ENCODE measurements around the gene MAP1B. TPM values are rescaled to one million over a fixed set of nuclear protein-coding genes. Genes with fewer than 3 reads are reported as not detected.
A peak's percentile ranks its signal among the peaks of the same experiment; 100 is the strongest.

The MAP1B gene
- total RNA-seq, 1 experiment from 2014 or later: 8.9 TPM

DNA sequence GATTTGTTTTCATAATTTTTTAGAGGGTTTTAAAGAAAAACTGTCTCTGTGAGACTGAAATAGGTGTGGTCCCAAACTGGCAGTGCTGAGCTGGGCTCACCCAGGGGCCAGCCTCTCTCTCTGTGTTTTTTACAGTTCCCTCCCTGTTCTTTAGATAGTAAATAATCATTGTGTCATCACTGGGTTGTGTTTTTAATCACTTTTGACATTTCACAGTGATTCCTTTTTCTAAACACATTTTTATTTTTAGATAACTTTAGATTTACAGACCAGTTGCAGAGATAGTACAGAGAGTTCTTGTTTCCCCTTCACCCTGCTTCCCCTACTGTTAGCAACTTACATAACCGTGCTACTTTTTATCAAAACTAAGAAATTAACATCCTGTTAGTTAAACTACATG, 44.4 kb downstream of the MAP1B start:
- peaks cover 8 to 21% of the 10 kb centered on the region in 2 experiments; a peak in 3 of 4 replicates for H3K4me1 ChIP-seq (ENCODE audit: control insufficient read depth in 1 of 2, insufficient read depth in 2 of 2, low read length in 2 of 2)
- no peak overlapping the region for H3K9ac ChIP-seq (ENCODE audit: low read length)
- no peaks in the 10 kb centered on the region for H3K9me3 ChIP-seq (ENCODE audit: control insufficient read depth in 1 of 2, insufficient read depth in 1 of 2, low read depth in 1 of 2, low read length in 2 of 2)
- H3K4me3 ChIP-seq (replicated peaks in 1 of 2; ENCODE audit: low read depth in 1 of 2, low read length in 2 of 2): no peak overlapping the region
- H3K27ac ChIP-seq (ENCODE audit: low read depth, low read length): no peak overlapping the region
- TF ChIP-seq SRF (IDR thresholded peaks at IDR 0.05; ENCODE audit: low read depth) (no peak), ELF1 (IDR thresholded peaks at IDR 0.05; ENCODE audit: borderline replicate concordance, low read depth) (no peak), EGR1 (IDR thresholded peaks at IDR 0.05; ENCODE audit: low read depth) (no peak), RAD21 (IDR thresholded peaks at IDR 0.05; ENCODE audit: low read depth) (no peak), EZH2 (IDR thresholded peaks at IDR 0.05) (no peak), EZH2phosphoT487 (IDR thresholded peaks at IDR 0.05; ENCODE audit: borderline replicate concordance) (no peak), JUND (IDR thresholded peaks at IDR 0.05) (no peak), ZFX (IDR thresholded peaks at IDR 0.05) (no peak), YY1 (IDR thresholded peaks at IDR 0.05; ENCODE audit: extremely low read depth, insufficient replicate concordance, low read depth, low read length) (no peak), SIN3A (IDR thresholded peaks at IDR 0.05; ENCODE audit: low read depth) (no peak), FOSL1 (IDR thresholded peaks at IDR 0.05; ENCODE audit: low read depth) (no peak), POLR2A (IDR thresholded peaks at IDR 0.05; ENCODE audit: borderline replicate concordance, extremely low read depth, insufficient read depth, insufficient read length) (no peak)
- TF ChIP-seq, protein P1, sequence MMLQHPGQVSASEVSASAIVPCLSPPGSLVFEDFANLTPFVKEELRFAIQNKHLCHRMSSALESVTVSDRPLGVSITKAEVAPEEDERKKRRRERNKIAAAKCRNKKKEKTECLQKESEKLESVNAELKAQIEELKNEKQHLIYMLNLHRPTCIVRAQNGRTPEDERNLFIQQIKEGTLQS (IDR thresholded peaks at IDR 0.05): no peak
- TF ChIP-seq, protein P2, sequence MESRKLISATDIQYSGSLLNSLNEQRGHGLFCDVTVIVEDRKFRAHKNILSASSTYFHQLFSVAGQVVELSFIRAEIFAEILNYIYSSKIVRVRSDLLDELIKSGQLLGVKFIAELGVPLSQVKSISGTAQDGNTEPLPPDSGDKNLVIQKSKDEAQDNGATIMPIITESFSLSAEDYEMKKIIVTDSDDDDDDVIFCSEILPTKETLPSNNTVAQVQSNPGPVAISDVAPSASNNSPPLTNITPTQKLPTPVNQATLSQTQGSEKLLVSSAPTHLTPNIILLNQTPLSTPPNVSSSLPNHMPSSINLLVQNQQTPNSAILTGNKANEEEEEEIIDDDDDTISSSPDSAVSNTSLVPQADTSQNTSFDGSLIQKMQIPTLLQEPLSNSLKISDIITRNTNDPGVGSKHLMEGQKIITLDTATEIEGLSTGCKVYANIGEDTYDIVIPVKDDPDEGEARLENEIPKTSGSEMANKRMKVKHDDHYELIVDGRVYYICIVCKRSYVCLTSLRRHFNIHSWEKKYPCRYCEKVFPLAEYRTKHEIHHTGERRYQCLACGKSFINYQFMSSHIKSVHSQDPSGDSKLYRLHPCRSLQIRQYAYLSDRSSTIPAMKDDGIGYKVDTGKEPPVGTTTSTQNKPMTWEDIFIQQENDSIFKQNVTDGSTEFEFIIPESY (IDR thresholded peaks at IDR 0.05; ENCODE audit: extremely low read depth, insufficient replicate concordance, low read length): no peak
- BruUV-seq (replicated peaks): no TSS peak
- ATAC-seq (no peak), DNase-seq (ENCODE audit: low read depth, low spot score) (no peak)
- no peaks in the 10 kb centered on the region for H3K9me2 ChIP-seq (ENCODE audit: insufficient read depth)
- 0 out of 2 replicates have a peak overlapping the region, but pooled peaks have one; percentile 15 for H3K4me2 ChIP-seq (ENCODE audit: low read length)
- ChIA-PET CTCF (no interaction called here), RAD21 (ENCODE audit: low non-redundant PET in 1 of 2, low total read pairs in 2 of 2, uncharacterized antibody in 2 of 2, unreplicated experiment in 2 of 2) (no interaction called here), POLR2A (no interaction called here)
- H3K36me3 ChIP-seq (ENCODE audit: control insufficient read depth in 1 of 2, insufficient read depth in 2 of 2, low read length in 2 of 2): no peaks in the 10 kb centered on the region
- no peaks in the 10 kb centered on the region for H3K27me3 ChIP-seq (ENCODE audit: insufficient read depth, low read length)
- H3K79me2 ChIP-seq (ENCODE audit: insufficient read depth, low read length): no peaks in the 10 kb centered on the region
- no peak overlapping the region for H2AFZ ChIP-seq (ENCODE audit: low read depth, low read length, poor library complexity, severe bottlenecking)
- intact Hi-C loops (cut with micrococcal nuclease): no loop called here
- no peaks in the 10 kb centered on the region for H4K20me1 ChIP-seq (ENCODE audit: insufficient read depth)
